Neural progenitor cell (in vitro differentiated cells): ENCODE data around the gene RNF13. TPM values are rescaled to one million over a fixed set of nuclear protein-coding genes. Genes with fewer than 3 reads are reported as not detected.

Experiments
- DNase-seq: peaks from one replicate; pipeline ENCODE4 v3.0.0-alpha.2; 2016; ENCODE audit warnings: low spot score
- H2AFZ ChIP-seq: fragments of 200-600 bp; sonication (generic); replicated peaks from 2 replicates; pipeline ENCODE4 v1.6.1; 2016; ENCODE audit warnings: antibody characterized with exemption
- H3F3A ChIP-seq: fragments of 200-600 bp; sonication (generic); 2 replicates; pipeline ENCODE4 v1.6.1; 2016; ENCODE audit warnings: antibody characterized with exemption, low read depth
- H3K27ac ChIP-seq: fragments of 200-600 bp; sonication (generic); 2 replicates; pipeline ENCODE4 v1.5.1; 2016; ENCODE audit warnings: mild to moderate bottlenecking
- H3K27me3 ChIP-seq: fragments of 200-600 bp; sonication (generic); 2 replicates; pipeline ENCODE4 v1.6.1; 2016; ENCODE audit warnings: mild to moderate bottlenecking, moderate library complexity
- H3K36me3 ChIP-seq: fragments of 200-600 bp; sonication (generic); 2 replicates; pipeline ENCODE4 v1.5.1; 2016
- H3K4me1 ChIP-seq: fragments of 200-600 bp; sonication (generic); 2 replicates; pipeline ENCODE4 v1.6.1; 2016; ENCODE audit warnings: mixed run types
- H3K4me2 ChIP-seq: fragments of 200-600 bp; sonication (generic); 2 replicates; pipeline ENCODE4 v1.6.1; 2016
- H3K4me3 ChIP-seq: fragments of 200-600 bp; sonication (generic); 2 replicates; pipeline ENCODE4 v1.5.1; 2016
- H3K79me2 ChIP-seq: fragments of 200-600 bp; sonication (generic); 2 replicates; pipeline ENCODE4 v1.6.1; 2016; ENCODE audit warnings: low read depth
- H3K9ac ChIP-seq: fragments of 200-600 bp; sonication (generic); 2 replicates; pipeline ENCODE4 v1.6.1; 2016
- H3K9me3 ChIP-seq: fragments of 200-600 bp; sonication (generic); 2 replicates; pipeline ENCODE4 v1.5.1; 2016; ENCODE audit warnings: low read depth
- H4K20me1 ChIP-seq: fragments of 200-600 bp; sonication (generic); 2 replicates; pipeline ENCODE4 v1.6.1; 2016; ENCODE audit warnings: low read depth
- H3K27ac Mint-ChIP-seq: 3 replicates; pipeline ENCODE4 v1.8.0; 2021; ENCODE audit warnings: mixed read lengths
- H3K27me3 Mint-ChIP-seq: 2 replicates; pipeline ENCODE4 v1.8.0; 2022; ENCODE audit warnings: low read depth, mild to moderate bottlenecking, inconsistent platforms, moderate library complexity, mixed read lengths; ENCODE audit not compliant: insufficient read depth
- H3K36me3 Mint-ChIP-seq: 3 replicates; pipeline ENCODE4 v1.8.0; 2021; ENCODE audit warnings: mixed read lengths
- H3K4me1 Mint-ChIP-seq: 3 replicates; pipeline ENCODE4 v1.8.0; 2021; ENCODE audit warnings: mixed read lengths
- H3K4me3 Mint-ChIP-seq: 3 replicates; pipeline ENCODE4 v1.8.0; 2021; ENCODE audit warnings: mild to moderate bottlenecking, moderate library complexity, mixed read lengths
- H3K9me3 Mint-ChIP-seq: 3 replicates; pipeline ENCODE4 v1.8.0; 2020; ENCODE audit warnings: mixed read lengths
- CTCF ChIP-seq: fragments of 200-600 bp; sonication (generic); IDR thresholded peaks from 2 replicates; pipeline ENCODE4 v1.5.1; 2017; ENCODE audit warnings: antibody characterized with exemption, mild to moderate bottlenecking
- EZH2 ChIP-seq: fragments of 200-600 bp; sonication (generic); IDR thresholded peaks from 2 replicates; pipeline ENCODE4 v1.6.1; 2017; ENCODE audit warnings: antibody characterized with exemption, mild to moderate bottlenecking, moderate library complexity
- EZH2phosphoT487 ChIP-seq: fragments of 200-600 bp; sonication (generic); IDR thresholded peaks from 2 replicates; pipeline ENCODE4 v1.6.1; 2017; ENCODE audit warnings: antibody characterized with exemption
- small RNA-seq: library from RNA; depleted of rRNA; stranded (forward); fragments of <200 nt; gene quantifications from one replicate; pipeline ENCODE3, GENCODE V24; 2015
- total RNA-seq: library from RNA; depleted of rRNA; stranded (reverse); fragments of >200 nt; gene quantifications from 2 replicates; pipeline ENCODE4 v1.2.3, GENCODE V29; 2015; ENCODE audit warnings: low replicate concordance

The RNF13 gene
- total RNA-seq, 1 donor from 2014 or later = 45.2 TPM

GRCh38 chr3:150000641-150001040 lies 187.6 kb downstream of the RNF13 start:
- H3K9me3 ChIP-seq = no peaks in the 10 kb centered on the region
- H3K4me1 ChIP-seq = no peaks in the 10 kb centered on the region
- H3K4me2 ChIP-seq = no peak overlapping the region
- TF ChIP-seq EZH2 = no peak
- TF ChIP-seq EZH2phosphoT487 = no peak
- no peak for TF ChIP-seq CTCF
- Mint-ChIP-seq H3K27ac (no peak overlapping the region), H3K27me3 (peaks cover 2% of the 10 kb centered on the region), H3K4me3 (no peak overlapping the region), H3K9me3 (peaks cover 6% of the 10 kb centered on the region), H3K36me3 (no peaks in the 10 kb centered on the region), H3K4me1 (peaks cover 2% of the 10 kb centered on the region)
- no peak overlapping the region for H3K9ac ChIP-seq
- no peaks in the 10 kb centered on the region for H4K20me1 ChIP-seq
- no peak overlapping the region for H2AFZ ChIP-seq
- H3K36me3 ChIP-seq = no peaks in the 10 kb centered on the region
- H3K4me3 ChIP-seq = no peak overlapping the region
- no peaks in the 10 kb centered on the region for H3K27me3 ChIP-seq
- H3K79me2 ChIP-seq = no peaks in the 10 kb centered on the region
- H3F3A ChIP-seq = no peaks in the 10 kb centered on the region
- no peak for DNase-seq
- H3K27ac ChIP-seq = no peak overlapping the region

- H3K36me3 ChIP-seq = no peaks in the 10 kb centered on the region
- H4K20me1 ChIP-seq = no peaks in the 10 kb centered on the region
- no peaks in the 10 kb centered on the region for H3F3A ChIP-seq
- no peaks in the 10 kb centered on the region for H3K4me1 ChIP-seq
- no peaks in the 10 kb centered on the region for H3K27me3 ChIP-seq
- TF ChIP-seq EZH2 (no peak), CTCF (no peak)
- Mint-ChIP-seq H3K4me1 (no peaks in the 10 kb centered on the region), H3K9me3 (peaks cover 3% of the 10 kb centered on the region), H3K4me3 (no peak overlapping the region), H3K27me3 (no peaks in the 10 kb centered on the region), H3K36me3 (no peaks in the 10 kb centered on the region), H3K27ac (no peak overlapping the region)
- no peak for DNase-seq
- no peak overlapping the region for H3K4me2 ChIP-seq
- no peaks in the 10 kb centered on the region for H3K79me2 ChIP-seq
- H3K27ac ChIP-seq = no peak overlapping the region
- no peak overlapping the region for H3K4me3 ChIP-seq
- H3K9me3 ChIP-seq = no peaks in the 10 kb centered on the region
- no peak overlapping the region for H2AFZ ChIP-seq
- H3K9ac ChIP-seq = no peak overlapping the region
These were observed 192.5 kb downstream of the RNF13 start for GRCh38 chr3:150005243-150006112.

- Mint-ChIP-seq H3K4me1 (no peaks in the 10 kb centered on the region), H3K27ac (no peak overlapping the region), H3K9me3 (peaks cover 13% of the 10 kb centered on the region), H3K4me3 (no peak overlapping the region), H3K36me3 (no peaks in the 10 kb centered on the region), H3K27me3 (no peaks in the 10 kb centered on the region)
- Histone ChIP-seq H3K27me3 (no peaks in the 10 kb centered on the region), H3K4me1 (no peaks in the 10 kb centered on the region), H3K36me3 (no peaks in the 10 kb centered on the region), H4K20me1 (no peaks in the 10 kb centered on the region), H3K27ac (no peak overlapping the region), H2AFZ (no peak overlapping the region), H3K9me3 (no peaks in the 10 kb centered on the region), H3K79me2 (no peaks in the 10 kb centered on the region), H3F3A (no peaks in the 10 kb centered on the region), H3K4me3 (no peak overlapping the region), H3K4me2 (no peak overlapping the region), H3K9ac (no peak overlapping the region)
- DNase-seq = no peak
- TF ChIP-seq CTCF = no peak
- TF ChIP-seq EZH2 = no peak
- no peak for TF ChIP-seq EZH2phosphoT487
These were observed 193.8 kb downstream of the RNF13 start for GRCh38 chr3:150006794-150007193.

Small RNAs within 50 kb of the gene (small RNA-seq; reads per million reads assigned to genes)
- not detected for gene RNU6-507P
- not detected for gene RNU6-720P

Other genes with a start within 250 kb of the RNF13 start
- 8.0 and 13.9 TPM in 2 replicates for gene WWTR1, start 155.2 kb upstream of the RNF13 start, total RNA-seq
- gene COMMD2, start 60.7 kb upstream of the RNF13 start, total RNA-seq = 46.8 and 110 TPM in 2 replicates
- not detected in 2 replicates for gene ANKUB1, start 20.7 kb upstream of the RNF13 start, total RNA-seq
- gene PFN2, start 157.7 kb downstream of the RNF13 start, total RNA-seq = 328 and 481 TPM in 2 replicates